Measurements from ENCODE around the gene WDR38.

Gene WDR38, protein sequence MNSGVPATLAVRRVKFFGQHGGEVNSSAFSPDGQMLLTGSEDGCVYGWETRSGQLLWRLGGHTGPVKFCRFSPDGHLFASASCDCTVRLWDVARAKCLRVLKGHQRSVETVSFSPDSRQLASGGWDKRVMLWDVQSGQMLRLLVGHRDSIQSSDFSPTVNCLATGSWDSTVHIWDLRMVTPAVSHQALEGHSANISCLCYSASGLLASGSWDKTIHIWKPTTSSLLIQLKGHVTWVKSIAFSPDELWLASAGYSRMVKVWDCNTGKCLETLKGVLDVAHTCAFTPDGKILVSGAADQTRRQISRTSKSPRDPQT

DNA sequence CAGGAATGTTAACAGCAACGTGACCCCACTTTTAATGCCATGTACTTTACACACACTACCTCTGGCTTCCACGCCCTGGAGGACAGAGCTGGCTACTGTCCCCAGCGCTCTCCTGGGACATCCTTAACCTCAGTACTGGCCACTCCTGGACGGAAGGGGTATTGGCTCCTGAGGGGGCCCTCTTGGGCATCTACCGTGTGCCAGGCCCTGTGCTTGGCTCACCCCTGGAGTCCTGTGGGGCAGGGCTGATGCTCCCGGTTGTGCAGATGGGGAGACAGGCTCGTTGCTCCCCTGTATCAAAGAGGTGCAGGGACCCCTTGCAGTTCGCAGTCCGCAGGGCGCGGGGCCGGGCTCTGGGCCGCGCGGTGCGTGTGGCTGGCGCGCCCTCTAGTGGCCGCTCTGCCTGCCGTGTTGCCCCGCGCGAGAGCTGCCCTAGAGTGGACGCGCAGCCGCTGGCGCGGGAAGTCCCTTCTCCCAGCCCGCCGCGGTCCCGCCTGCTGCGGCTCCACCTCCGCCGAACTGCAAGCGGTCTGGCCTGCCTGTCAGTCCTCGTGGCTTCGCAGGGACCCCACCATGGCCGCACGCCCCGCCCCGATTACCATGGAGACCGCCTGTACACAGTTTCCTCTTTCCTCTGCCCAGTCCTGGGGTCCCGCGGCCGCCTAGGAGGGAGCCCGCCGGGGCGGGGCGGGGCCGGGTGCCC, at the start of gene WDR38:
TSS of gene WDR38 (plus strand) at position 632 of the 703 bp plus-strand sequence. CDS start 72 bp downstream, outside the sequence.
- H3K4me1 Mint-ChIP-seq (ENCODE audit: low read depth) = peaks cover 7% of the 10 kb centered on the region
- H3K9me3 Mint-ChIP-seq = no peaks in the 10 kb centered on the region
- peak within 1 kb of the TSS; percentile 54 for H3K4me3 Mint-ChIP-seq
- H3K36me3 Mint-ChIP-seq (ENCODE audit: low read depth) = peaks cover 3% of the 10 kb centered on the region
- peaks cover 3% of the 10 kb centered on the region for H3K27me3 Mint-ChIP-seq (ENCODE audit: low read depth)
- no peak within 1 kb of the TSS for H3K27ac Mint-ChIP-seq

DNA sequence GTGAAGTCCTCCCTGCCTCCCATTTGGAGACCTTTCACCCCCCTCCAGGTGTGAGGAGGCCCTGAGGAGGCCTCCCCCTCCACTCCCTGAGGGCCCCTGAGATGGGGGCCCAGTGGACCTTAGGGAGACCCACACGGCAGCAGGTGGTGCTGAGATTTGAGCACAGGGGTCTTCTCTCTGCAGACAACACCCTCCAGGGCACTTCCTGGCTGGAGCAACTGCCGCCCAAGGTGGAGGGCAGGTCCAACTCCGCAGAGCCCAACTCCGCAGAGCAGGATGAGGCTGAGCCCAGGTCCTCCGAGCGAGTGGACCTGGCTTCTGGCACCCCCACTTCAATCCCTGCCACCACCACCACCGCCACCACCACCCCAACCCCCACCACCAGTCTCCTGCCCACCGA, 49.3 kb upstream of the WDR38 start:
- Mint-ChIP-seq H3K27ac (no peak overlapping the region), H3K4me1 (ENCODE audit: low read depth) (no peaks in the 10 kb centered on the region), H3K27me3 (ENCODE audit: low read depth) (peaks cover 4% of the 10 kb centered on the region), H3K36me3 (ENCODE audit: low read depth) (no peaks in the 10 kb centered on the region), H3K4me3 (no peak overlapping the region), H3K9me3 (no peaks in the 10 kb centered on the region)

DNA sequence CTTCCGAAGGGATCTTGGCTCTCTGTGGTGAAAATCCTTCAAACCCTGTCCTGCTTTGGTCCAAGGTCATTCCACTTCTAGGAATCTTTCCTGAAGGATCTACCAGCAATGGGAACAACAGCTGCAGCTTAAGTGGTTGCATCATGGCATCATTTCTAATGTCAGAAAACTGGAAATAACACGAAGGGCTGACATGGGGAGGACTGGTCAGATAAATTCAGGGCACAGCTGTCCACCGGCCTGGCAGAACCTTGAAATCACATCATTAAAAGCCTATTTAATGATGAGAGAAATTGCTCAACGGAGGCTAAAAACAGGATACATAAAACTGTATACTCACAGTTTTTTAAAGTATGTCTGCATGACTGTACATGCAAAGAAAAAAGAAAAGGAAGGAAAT, 48.1 kb upstream of the WDR38 start:
- Mint-ChIP-seq H3K9me3 (no peaks in the 10 kb centered on the region), H3K27ac (no peak overlapping the region), H3K27me3 (ENCODE audit: low read depth) (peaks cover 4% of the 10 kb centered on the region), H3K36me3 (ENCODE audit: low read depth) (no peaks in the 10 kb centered on the region), H3K4me1 (ENCODE audit: low read depth) (no peaks in the 10 kb centered on the region), H3K4me3 (no peak overlapping the region)

DNA sequence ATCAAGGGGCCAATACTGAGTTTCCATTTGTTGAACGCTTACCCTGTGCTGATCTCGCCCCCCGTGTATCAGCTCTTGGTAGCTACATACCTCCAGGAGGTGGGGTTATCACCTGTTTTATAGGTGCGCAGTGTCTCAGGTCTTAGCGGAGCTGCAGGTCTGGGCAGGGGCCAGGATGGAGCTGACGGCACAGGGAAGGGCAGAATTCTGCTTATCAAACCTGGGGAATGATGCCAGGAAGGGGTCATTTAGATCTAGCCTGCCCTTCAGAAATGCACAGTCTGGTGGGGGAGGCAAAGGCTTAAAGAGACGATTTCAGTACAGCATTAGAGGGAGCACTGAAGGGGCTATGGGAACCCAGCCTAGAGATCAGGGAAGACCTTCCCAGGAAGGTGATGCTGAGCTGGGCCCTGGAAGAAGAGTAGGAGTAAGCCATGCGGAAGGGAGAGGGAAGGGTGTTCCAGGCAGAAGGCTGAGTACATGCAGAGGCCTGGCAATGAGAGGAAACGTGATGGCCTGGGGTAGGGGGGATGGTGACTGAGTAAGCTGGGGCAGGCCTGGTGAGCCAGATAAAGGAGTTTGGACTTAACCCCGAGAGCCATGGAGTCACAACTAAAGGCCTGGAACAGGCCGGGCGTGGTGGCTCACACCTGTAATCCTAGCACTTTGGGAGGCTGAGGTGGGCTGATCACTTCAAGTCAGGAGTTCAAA, 44.9 kb upstream of the WDR38 start:
- no peak overlapping the region for H3K4me3 Mint-ChIP-seq
- H3K4me1 Mint-ChIP-seq (ENCODE audit: low read depth) = no peaks in the 10 kb centered on the region
- H3K9me3 Mint-ChIP-seq = no peaks in the 10 kb centered on the region
- no peaks in the 10 kb centered on the region for H3K36me3 Mint-ChIP-seq (ENCODE audit: low read depth)
- H3K27ac Mint-ChIP-seq = no peak overlapping the region
- H3K27me3 Mint-ChIP-seq (ENCODE audit: low read depth) = peaks cover 4% of the 10 kb centered on the region

DNA sequence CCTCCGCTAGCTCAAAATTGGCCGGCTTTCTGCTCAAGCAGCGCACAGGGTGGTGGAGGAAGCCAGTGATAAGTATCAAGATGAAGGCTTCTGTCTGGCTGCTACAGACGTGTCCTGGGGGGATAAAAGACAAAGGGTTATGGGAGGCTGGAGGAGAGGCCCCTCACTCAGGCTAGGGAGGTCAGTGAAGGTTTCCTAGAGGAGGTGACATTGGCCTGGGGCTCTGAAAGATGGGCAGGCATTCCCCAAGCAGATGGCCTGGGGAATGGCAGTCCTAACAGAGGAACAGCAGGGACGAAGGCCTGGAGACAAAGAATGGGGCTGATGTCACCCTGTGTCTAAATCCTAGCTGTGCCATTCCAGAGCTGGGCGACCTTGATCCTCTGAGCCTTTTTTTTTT, 44.0 kb upstream of the WDR38 start:
- H3K4me1 Mint-ChIP-seq (ENCODE audit: low read depth) = no peaks in the 10 kb centered on the region
- H3K9me3 Mint-ChIP-seq = no peaks in the 10 kb centered on the region
- peaks cover 4% of the 10 kb centered on the region for H3K27me3 Mint-ChIP-seq (ENCODE audit: low read depth)
- H3K27ac Mint-ChIP-seq = no peak overlapping the region
- no peaks in the 10 kb centered on the region for H3K36me3 Mint-ChIP-seq (ENCODE audit: low read depth)
- no peak overlapping the region for H3K4me3 Mint-ChIP-seq

DNA sequence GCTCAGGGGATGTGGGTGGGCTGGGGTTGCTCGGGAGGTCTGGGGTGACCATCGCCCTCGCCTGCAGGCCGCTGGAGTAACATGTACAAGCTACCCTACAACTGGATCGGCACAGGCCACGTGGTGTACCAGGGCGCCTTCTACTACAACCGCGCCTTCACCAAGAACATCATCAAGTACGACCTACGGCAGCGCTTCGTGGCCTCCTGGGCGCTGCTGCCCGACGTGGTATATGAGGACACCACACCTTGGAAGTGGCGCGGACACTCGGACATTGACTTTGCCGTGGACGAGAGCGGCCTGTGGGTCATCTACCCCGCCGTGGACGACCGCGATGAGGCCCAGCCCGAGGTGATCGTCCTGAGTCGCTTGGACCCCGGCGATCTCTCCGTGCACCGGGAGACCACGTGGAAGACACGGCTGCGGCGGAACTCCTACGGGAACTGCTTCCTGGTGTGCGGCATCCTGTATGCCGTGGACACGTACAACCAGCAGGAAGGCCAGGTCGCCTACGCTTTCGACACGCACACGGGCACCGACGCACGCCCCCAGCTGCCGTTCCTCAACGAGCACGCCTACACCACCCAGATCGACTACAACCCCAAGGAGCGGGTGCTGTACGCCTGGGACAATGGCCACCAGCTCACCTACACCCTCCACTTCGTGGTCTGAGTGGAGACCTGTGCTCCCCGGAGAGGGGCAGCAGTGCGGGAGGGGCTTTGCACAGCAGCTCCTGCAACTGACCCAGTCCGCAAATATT, 43.3 kb upstream of the WDR38 start:
- no peak overlapping the region for H3K4me3 Mint-ChIP-seq
- no peaks in the 10 kb centered on the region for H3K36me3 Mint-ChIP-seq (ENCODE audit: low read depth)

DNA sequence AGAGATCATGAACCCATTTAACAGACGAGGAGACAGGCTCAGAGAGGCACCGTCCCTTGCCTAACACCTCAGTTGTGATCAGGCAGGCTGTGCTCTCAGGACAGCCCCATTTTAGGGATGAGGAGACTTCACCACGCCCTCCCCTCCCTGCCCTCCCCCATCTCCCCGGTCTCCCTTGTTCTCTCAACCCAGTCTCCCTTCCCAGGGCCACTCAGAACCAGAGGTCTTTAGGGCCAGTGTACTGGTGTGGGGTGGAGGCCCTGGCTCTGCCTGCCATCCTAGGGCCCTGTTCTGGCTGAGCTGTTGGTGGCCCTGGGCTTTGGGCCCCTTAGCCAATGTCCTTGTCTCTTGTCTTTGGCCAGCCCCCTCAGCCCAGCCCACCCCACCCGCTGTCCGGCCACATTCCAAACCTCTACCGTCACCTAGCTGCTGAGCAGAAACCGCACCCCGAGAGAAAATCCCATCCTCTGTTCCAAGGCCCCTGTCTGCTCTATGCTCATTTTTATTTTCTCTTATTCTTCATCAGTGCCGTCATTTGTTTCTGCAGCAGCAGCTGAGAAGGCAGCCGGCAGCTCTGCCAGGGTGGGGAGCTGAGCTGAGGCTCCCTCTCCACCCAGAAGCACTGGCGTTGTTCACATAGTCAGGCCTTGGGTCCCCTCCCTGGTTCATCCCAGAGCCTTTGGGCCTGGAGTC, 42.5 kb upstream of the WDR38 start:
- no peak overlapping the region for H3K27ac Mint-ChIP-seq
- no peaks in the 10 kb centered on the region for H3K9me3 Mint-ChIP-seq
- no peak overlapping the region for H3K4me3 Mint-ChIP-seq
- H3K27me3 Mint-ChIP-seq (ENCODE audit: low read depth) = no peaks in the 10 kb centered on the region
- no peaks in the 10 kb centered on the region for H3K4me1 Mint-ChIP-seq (ENCODE audit: low read depth)
- H3K36me3 Mint-ChIP-seq (ENCODE audit: low read depth) = no peaks in the 10 kb centered on the region

More for the DNA sequence above, 43.3 kb upstream of the WDR38 start:
- no peaks in the 10 kb centered on the region for H3K4me1 Mint-ChIP-seq (ENCODE audit: low read depth)
- H3K27ac Mint-ChIP-seq = no peak overlapping the region
- peaks cover 3% of the 10 kb centered on the region for H3K27me3 Mint-ChIP-seq (ENCODE audit: low read depth)
- H3K9me3 Mint-ChIP-seq = no peaks in the 10 kb centered on the region

DNA sequence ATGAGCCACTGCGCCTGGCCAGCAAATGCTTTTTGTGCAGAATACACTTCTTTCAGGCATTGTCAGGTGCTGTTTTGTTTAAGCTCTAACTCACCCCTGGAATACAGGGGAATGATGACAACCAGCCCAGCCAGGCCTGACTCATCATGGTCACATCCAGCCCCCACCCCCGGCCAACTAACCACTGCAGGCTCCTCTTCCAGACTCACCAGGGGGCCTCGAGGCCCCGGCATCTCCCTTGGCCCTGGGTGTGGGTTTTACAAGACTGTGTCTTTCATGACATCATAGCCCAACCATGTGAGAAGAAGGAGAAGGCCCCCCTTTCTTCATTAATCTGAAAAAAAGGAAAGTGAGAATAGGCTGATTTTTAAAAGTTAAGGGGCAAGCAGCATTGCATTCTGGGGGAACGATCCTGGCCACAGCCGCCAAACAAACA, 40.8 kb upstream of the WDR38 start:
- no peaks in the 10 kb centered on the region for H3K9me3 Mint-ChIP-seq
- no peak overlapping the region for H3K4me3 Mint-ChIP-seq
- no peaks in the 10 kb centered on the region for H3K36me3 Mint-ChIP-seq (ENCODE audit: low read depth)
- H3K4me1 Mint-ChIP-seq (ENCODE audit: low read depth) = no peaks in the 10 kb centered on the region
- H3K27ac Mint-ChIP-seq = no peak overlapping the region
- no peaks in the 10 kb centered on the region for H3K27me3 Mint-ChIP-seq (ENCODE audit: low read depth)

DNA sequence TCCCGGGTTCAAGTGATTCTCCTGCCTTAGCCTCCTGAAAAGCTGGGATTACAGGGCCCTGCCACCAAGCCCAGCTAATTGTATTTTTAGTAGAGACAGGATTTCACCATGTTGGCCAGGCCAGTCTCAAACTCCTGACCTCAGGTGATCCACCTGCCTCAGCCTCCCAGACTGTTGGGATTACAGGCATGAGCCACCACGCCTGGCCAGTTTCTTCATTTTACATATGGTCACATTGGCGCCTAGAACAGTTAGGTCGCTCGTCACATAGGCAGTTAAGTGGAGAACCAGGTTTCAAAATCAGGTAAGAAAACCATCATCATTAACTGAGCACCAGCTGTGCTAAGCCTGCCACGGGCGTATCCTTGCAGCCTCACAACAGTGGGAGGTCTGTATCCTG, 40.2 kb upstream of the WDR38 start:
- H3K4me3 Mint-ChIP-seq = no peak overlapping the region
- no peak overlapping the region for H3K27ac Mint-ChIP-seq
- no peaks in the 10 kb centered on the region for H3K9me3 Mint-ChIP-seq
- H3K4me1 Mint-ChIP-seq (ENCODE audit: low read depth) = peaks cover 1% of the 10 kb centered on the region
- peaks cover 2% of the 10 kb centered on the region for H3K27me3 Mint-ChIP-seq (ENCODE audit: low read depth)
- no peaks in the 10 kb centered on the region for H3K36me3 Mint-ChIP-seq (ENCODE audit: low read depth)

DNA sequence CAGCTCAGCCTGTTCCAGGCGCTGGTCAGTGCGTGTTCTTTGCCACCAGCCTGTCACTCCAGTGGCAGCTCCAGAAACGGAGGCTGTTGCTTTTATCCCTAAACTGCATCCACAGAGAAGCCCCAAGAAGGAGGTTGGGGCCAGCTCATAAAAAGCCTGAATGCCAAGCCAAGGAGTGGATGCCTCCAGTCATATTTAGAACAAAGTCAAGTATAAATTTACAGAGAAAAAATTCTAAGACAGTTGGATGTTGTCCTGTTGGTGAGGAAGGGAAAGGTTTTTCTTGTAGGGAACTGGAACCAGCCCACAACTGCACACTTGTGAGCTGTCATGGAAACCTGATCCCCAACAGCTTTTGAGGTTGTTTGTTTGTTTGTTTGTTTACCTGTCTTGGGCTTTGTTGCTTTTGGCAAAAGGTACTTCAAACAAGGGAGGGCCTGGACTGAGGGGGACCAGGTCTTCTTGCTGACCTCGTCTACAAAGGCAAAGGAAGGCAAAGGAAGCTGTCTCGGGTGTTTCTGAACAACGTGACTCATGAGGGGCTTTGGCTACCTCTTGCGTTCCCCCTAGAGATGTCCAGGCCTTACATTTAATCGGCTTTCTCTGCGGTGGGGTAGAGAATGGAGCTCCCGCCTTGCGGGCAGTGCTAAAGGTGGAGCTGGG, 39.6 kb upstream of the WDR38 start:
- no peaks in the 10 kb centered on the region for H3K36me3 Mint-ChIP-seq (ENCODE audit: low read depth)
- H3K4me1 Mint-ChIP-seq (ENCODE audit: low read depth) = peaks cover 7% of the 10 kb centered on the region
- H3K27ac Mint-ChIP-seq = no peak overlapping the region
- peaks cover 3% of the 10 kb centered on the region for H3K27me3 Mint-ChIP-seq (ENCODE audit: low read depth)
- H3K9me3 Mint-ChIP-seq = no peaks in the 10 kb centered on the region
- H3K4me3 Mint-ChIP-seq = no peak overlapping the region

DNA sequence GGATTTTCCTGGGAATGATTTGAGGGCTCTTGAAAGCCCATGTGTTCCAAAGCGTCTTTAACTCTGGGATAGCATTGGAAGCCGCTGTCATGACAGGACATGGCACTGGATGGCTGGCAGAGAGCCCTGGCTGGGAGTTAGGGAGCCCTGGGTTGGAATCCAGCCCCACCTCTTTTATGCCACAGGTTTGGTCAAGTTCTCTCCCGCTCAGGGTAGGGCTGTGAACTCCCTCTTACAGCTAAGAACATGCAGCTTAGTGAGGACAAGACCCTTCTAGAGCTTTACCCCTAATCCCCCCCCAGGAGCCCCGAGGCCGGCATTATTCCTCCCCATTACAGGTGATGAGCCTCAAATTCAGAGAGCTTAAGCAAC, 39.1 kb upstream of the WDR38 start:
- no peaks in the 10 kb centered on the region for H3K36me3 Mint-ChIP-seq (ENCODE audit: low read depth)
- H3K27me3 Mint-ChIP-seq (ENCODE audit: low read depth) = peaks cover 3% of the 10 kb centered on the region
- H3K9me3 Mint-ChIP-seq = no peaks in the 10 kb centered on the region
- H3K27ac Mint-ChIP-seq = no peak overlapping the region
- peaks cover 9% of the 10 kb centered on the region for H3K4me1 Mint-ChIP-seq (ENCODE audit: low read depth)
- no peak overlapping the region for H3K4me3 Mint-ChIP-seq

DNA sequence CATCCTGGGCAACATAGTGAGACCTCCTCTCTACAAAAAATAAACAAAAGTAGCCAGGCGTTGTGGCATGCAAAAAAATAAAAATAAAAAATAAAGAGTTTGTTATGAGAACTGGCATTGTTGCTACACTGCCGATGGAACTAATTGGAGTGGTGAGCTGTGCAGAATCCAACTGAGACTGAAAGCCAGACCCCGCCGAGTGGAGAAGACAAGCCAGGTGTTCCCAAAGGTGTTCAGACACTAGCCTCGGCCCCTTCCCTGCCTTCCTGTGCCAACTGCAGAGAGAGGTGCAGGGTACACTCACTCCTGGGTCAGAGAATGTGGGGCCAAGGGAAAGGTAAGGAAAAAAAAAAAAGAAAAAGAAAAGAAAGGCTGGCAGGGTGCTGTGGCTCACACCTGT, 37.7 kb upstream of the WDR38 start:
- no peaks in the 10 kb centered on the region for H3K36me3 Mint-ChIP-seq (ENCODE audit: low read depth)
- H3K4me3 Mint-ChIP-seq = no peak overlapping the region
- peaks cover 9% of the 10 kb centered on the region for H3K4me1 Mint-ChIP-seq (ENCODE audit: low read depth)
- H3K27me3 Mint-ChIP-seq (ENCODE audit: low read depth) = peaks cover 3% of the 10 kb centered on the region
- no peaks in the 10 kb centered on the region for H3K9me3 Mint-ChIP-seq
- no peak overlapping the region for H3K27ac Mint-ChIP-seq

DNA sequence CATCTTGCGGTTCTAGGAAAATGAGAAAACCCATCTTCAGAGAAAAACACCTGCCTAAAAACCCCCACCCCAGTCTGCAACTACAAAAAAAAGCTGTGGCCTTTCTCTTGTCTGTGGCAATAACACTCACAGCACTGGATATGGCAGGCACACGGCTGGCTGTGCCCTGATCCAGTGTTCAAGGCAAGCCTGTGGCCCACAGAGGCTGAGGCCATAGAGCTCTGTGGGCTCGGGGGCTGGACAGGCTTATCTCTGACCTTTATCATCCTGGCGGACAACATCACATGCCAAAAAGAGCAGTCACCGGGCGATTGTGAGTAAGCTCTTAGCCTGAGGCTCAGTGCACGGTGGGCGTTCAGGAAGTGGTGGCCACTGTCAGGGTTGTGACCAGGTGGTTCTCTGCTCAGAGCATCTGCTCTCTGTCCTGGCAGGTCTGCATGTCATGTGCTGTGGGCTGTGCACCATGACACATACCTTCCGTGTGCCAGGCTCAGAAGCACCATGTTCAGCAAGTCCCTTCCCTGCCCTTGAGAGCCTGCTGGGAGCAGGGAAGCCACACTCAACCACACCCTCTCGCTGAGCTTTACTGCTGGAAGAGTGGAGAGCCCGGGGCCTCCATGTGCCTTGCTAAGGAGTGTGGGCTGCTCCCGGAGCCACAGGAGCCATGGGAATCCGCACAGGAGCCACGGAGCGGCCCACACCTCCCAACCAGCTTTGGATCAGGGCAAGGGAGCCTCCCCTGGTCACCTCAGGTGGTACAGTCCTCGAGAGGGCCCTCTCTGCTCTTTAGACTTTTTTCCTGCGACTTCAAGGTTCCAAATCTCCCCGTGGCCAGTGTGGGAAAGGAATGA, 34.6 kb upstream of the WDR38 start:
- Mint-ChIP-seq H3K4me3 (peak overlapping the region; percentile 4), H3K4me1 (ENCODE audit: low read depth) (peaks cover 9% of the 10 kb centered on the region), H3K27ac (peak overlapping the region; percentile 65), H3K36me3 (ENCODE audit: low read depth) (no peaks in the 10 kb centered on the region), H3K9me3 (no peaks in the 10 kb centered on the region), H3K27me3 (ENCODE audit: low read depth) (peaks cover 7% of the 10 kb centered on the region)

Measured in T-helper 1 cell treated with Interleukin-12 subunit alpha and Interleukin-12 subunit beta and Interleukin-4 antibody, amounts not matched to agents 30 μg/mL and 1 μg/mL, for 36 hours (primary cell).